ENCODE measurements around the gene NCKAP5. TPM values are rescaled to one million over a fixed set of nuclear protein-coding genes. Genes with fewer than 3 reads are reported as not detected.

NCKAP5 gene
- total RNA-seq, 1 experiment from 2014 or later: not detected

DNA sequence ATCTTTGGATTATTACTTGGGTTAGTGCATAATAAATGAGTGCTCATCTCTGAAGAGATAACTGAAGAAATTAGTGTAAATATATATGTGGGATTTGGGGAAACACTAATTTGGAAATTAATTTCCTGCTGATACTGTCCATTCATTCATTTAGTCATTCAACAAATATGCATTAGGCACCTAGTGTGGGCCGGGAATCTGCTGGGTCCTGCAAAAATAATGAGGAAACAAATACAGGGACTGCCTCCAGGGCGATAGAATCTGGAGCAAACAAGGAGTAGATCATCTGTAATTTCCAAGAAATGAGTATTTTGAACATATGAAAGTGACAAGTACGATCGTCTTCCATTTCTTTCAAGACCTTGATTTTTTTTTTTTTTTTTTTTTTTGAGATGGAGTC is 694.5 kb downstream of the NCKAP5 start:
- no peak for DNase-seq

DNA sequence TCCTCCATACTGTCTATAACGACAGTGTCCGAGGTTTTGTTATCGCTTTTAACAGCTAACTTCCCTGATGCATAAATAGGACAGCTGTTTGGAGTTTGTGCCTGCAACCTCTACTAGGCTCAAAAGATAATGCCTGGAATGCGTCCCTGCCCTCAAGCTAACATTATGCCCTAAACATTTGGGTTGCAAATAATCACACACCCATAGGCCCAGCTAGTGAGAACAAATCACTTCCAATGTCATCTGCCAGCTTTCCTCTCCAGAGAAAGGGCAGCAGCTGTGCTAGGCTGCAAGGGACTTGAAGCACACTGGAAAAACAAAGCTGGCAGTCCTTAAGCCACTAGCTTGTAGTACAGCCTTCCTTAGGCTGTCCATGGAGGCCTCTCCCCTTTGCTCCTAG is 696.4 kb downstream of the NCKAP5 start:
- Histone ChIP-seq H3K36me3 (ENCODE audit: low read depth) (no peaks in the 10 kb centered on the region), H3K27ac (no peak overlapping the region), H3K4me3 (no peak overlapping the region), H2AFZ (no peak overlapping the region), H3K4me2 (no peak overlapping the region), H3F3A (ENCODE audit: insufficient read depth, low read depth) (no peaks in the 10 kb centered on the region), H3K79me2 (ENCODE audit: low read depth) (no peaks in the 10 kb centered on the region), H4K20me1 (ENCODE audit: insufficient read depth) (no peaks in the 10 kb centered on the region), H3K27me3 (ENCODE audit: insufficient read depth, low read depth) (no peaks in the 10 kb centered on the region; the same call in 1 of the 2 replicates), H3K4me1 (replicated peaks; ENCODE audit: insufficient read depth) (peaks cover 4% of the 10 kb centered on the region; the same call in 1 of the 2 replicates), H3K9me2 (ENCODE audit: insufficient read depth) (no peaks in the 10 kb centered on the region), H3K9me3 (ENCODE audit: insufficient read depth, low read depth) (no peaks in the 10 kb centered on the region)
- ChIA-PET POLR2A (ENCODE audit: unreplicated experiment) (no interaction called here), CTCF (no interaction called here)
- no TSS peak for BruUV-seq (replicated peaks)
- intact Hi-C loops (cut with micrococcal nuclease; ENCODE audit: unreplicated experiment): no loop called here
- DNase-seq: no peak
- TF ChIP-seq CTCF (conservative IDR thresholded peaks at IDR 0.05) (no peak), EZH2 (IDR thresholded peaks at IDR 0.05; ENCODE audit: low read depth) (no peak)

More for the DNA sequence above, 694.5 kb downstream of the NCKAP5 start:
- peaks cover 4% of the 10 kb centered on the region; the same call in 1 of the 2 replicates for H3K4me1 ChIP-seq (replicated peaks; ENCODE audit: insufficient read depth)
- ChIA-PET CTCF (no interaction called here), POLR2A (ENCODE audit: unreplicated experiment) (no interaction called here)
- H3K27ac ChIP-seq: no peak overlapping the region
- H4K20me1 ChIP-seq (ENCODE audit: insufficient read depth): no peaks in the 10 kb centered on the region
- H3F3A ChIP-seq (ENCODE audit: insufficient read depth, low read depth): no peaks in the 10 kb centered on the region
- no peak overlapping the region for H3K4me2 ChIP-seq
- no peaks in the 10 kb centered on the region for H3K27me3 ChIP-seq (ENCODE audit: insufficient read depth, low read depth)
- H3K4me3 ChIP-seq: no peak overlapping the region
- no TSS peak for BruUV-seq (replicated peaks)
- H3K9me3 ChIP-seq (ENCODE audit: insufficient read depth, low read depth): no peaks in the 10 kb centered on the region
- TF ChIP-seq CTCF (conservative IDR thresholded peaks at IDR 0.05) (no peak), EZH2 (IDR thresholded peaks at IDR 0.05; ENCODE audit: low read depth) (no peak)
- H3K36me3 ChIP-seq (ENCODE audit: low read depth): no peaks in the 10 kb centered on the region
- no peaks in the 10 kb centered on the region for H3K9me2 ChIP-seq (ENCODE audit: insufficient read depth)
- no peaks in the 10 kb centered on the region for H3K79me2 ChIP-seq (ENCODE audit: low read depth)
- intact Hi-C loops (cut with micrococcal nuclease; ENCODE audit: unreplicated experiment): no loop called here
- H2AFZ ChIP-seq: no peak overlapping the region

GRCh38 chr2:132863961-132864360 is 704.3 kb downstream of the NCKAP5 start:
- no peaks in the 10 kb centered on the region; the same call in 1 of the 2 replicates for H3K27me3 ChIP-seq (ENCODE audit: insufficient read depth, low read depth)
- H3K79me2 ChIP-seq (ENCODE audit: low read depth): no peaks in the 10 kb centered on the region
- no TSS peak for BruUV-seq (replicated peaks)
- H3K4me3 ChIP-seq: no peak overlapping the region
- H3K4me1 ChIP-seq (replicated peaks; ENCODE audit: insufficient read depth): no peaks in the 10 kb centered on the region; the same call in 1 of the 2 replicates
- no peak overlapping the region for H2AFZ ChIP-seq
- no peaks in the 10 kb centered on the region for H3K36me3 ChIP-seq (ENCODE audit: low read depth)
- TF ChIP-seq CTCF (conservative IDR thresholded peaks at IDR 0.05) (no peak), EZH2 (IDR thresholded peaks at IDR 0.05; ENCODE audit: low read depth) (no peak)
- DNase-seq: no peak
- POLR2A ChIA-PET (ENCODE audit: unreplicated experiment): no interaction called here
- no peak overlapping the region for H3K27ac ChIP-seq
- intact Hi-C loops (cut with micrococcal nuclease; ENCODE audit: unreplicated experiment): no loop called here
- H3K4me2 ChIP-seq: no peak overlapping the region
- H3K9me2 ChIP-seq (ENCODE audit: insufficient read depth): no peaks in the 10 kb centered on the region
- no peaks in the 10 kb centered on the region for H3K9me3 ChIP-seq (ENCODE audit: insufficient read depth, low read depth)
- CTCF ChIA-PET: no interaction called here
- no peaks in the 10 kb centered on the region for H3F3A ChIP-seq (ENCODE audit: insufficient read depth, low read depth)
- no peaks in the 10 kb centered on the region for H4K20me1 ChIP-seq (ENCODE audit: insufficient read depth)
